Neural progenitor cell (in vitro differentiated cells): ENCODE results near the gene FAM237A. TPM values are rescaled to one million over a fixed set of nuclear protein-coding genes. Genes with fewer than 3 reads are reported as not detected.

Experiments
- DNase-seq: peaks from one replicate; pipeline ENCODE4 v3.0.0-alpha.2; 2016; ENCODE audit warnings: low spot score
- H2AFZ ChIP-seq: fragments of 200-600 bp; sonication (generic); replicated peaks from 2 replicates; pipeline ENCODE4 v1.6.1; 2016; ENCODE audit warnings: antibody characterized with exemption
- H3F3A ChIP-seq: fragments of 200-600 bp; sonication (generic); 2 replicates; pipeline ENCODE4 v1.6.1; 2016; ENCODE audit warnings: antibody characterized with exemption, low read depth
- H3K27ac ChIP-seq: fragments of 200-600 bp; sonication (generic); 2 replicates; pipeline ENCODE4 v1.5.1; 2016; ENCODE audit warnings: mild to moderate bottlenecking
- H3K27me3 ChIP-seq: fragments of 200-600 bp; sonication (generic); 2 replicates; pipeline ENCODE4 v1.6.1; 2016; ENCODE audit warnings: mild to moderate bottlenecking, moderate library complexity
- H3K36me3 ChIP-seq: fragments of 200-600 bp; sonication (generic); 2 replicates; pipeline ENCODE4 v1.5.1; 2016
- H3K4me1 ChIP-seq: fragments of 200-600 bp; sonication (generic); 2 replicates; pipeline ENCODE4 v1.6.1; 2016; ENCODE audit warnings: mixed run types
- H3K4me2 ChIP-seq: fragments of 200-600 bp; sonication (generic); 2 replicates; pipeline ENCODE4 v1.6.1; 2016
- H3K4me3 ChIP-seq: fragments of 200-600 bp; sonication (generic); 2 replicates; pipeline ENCODE4 v1.5.1; 2016
- H3K79me2 ChIP-seq: fragments of 200-600 bp; sonication (generic); 2 replicates; pipeline ENCODE4 v1.6.1; 2016; ENCODE audit warnings: low read depth
- H3K9ac ChIP-seq: fragments of 200-600 bp; sonication (generic); 2 replicates; pipeline ENCODE4 v1.6.1; 2016
- H3K9me3 ChIP-seq: fragments of 200-600 bp; sonication (generic); 2 replicates; pipeline ENCODE4 v1.5.1; 2016; ENCODE audit warnings: low read depth
- H4K20me1 ChIP-seq: fragments of 200-600 bp; sonication (generic); 2 replicates; pipeline ENCODE4 v1.6.1; 2016; ENCODE audit warnings: low read depth
- H3K27ac Mint-ChIP-seq: 3 replicates; pipeline ENCODE4 v1.8.0; 2021; ENCODE audit warnings: mixed read lengths
- H3K27me3 Mint-ChIP-seq: 2 replicates; pipeline ENCODE4 v1.8.0; 2022; ENCODE audit warnings: low read depth, mild to moderate bottlenecking, inconsistent platforms, moderate library complexity, mixed read lengths; ENCODE audit not compliant: insufficient read depth
- H3K36me3 Mint-ChIP-seq: 3 replicates; pipeline ENCODE4 v1.8.0; 2021; ENCODE audit warnings: mixed read lengths
- H3K4me1 Mint-ChIP-seq: 3 replicates; pipeline ENCODE4 v1.8.0; 2021; ENCODE audit warnings: mixed read lengths
- H3K4me3 Mint-ChIP-seq: 3 replicates; pipeline ENCODE4 v1.8.0; 2021; ENCODE audit warnings: mild to moderate bottlenecking, moderate library complexity, mixed read lengths
- H3K9me3 Mint-ChIP-seq: 3 replicates; pipeline ENCODE4 v1.8.0; 2020; ENCODE audit warnings: mixed read lengths
- CTCF ChIP-seq: fragments of 200-600 bp; sonication (generic); IDR thresholded peaks from 2 replicates; pipeline ENCODE4 v1.5.1; 2017; ENCODE audit warnings: antibody characterized with exemption, mild to moderate bottlenecking
- EZH2 ChIP-seq: fragments of 200-600 bp; sonication (generic); IDR thresholded peaks from 2 replicates; pipeline ENCODE4 v1.6.1; 2017; ENCODE audit warnings: antibody characterized with exemption, mild to moderate bottlenecking, moderate library complexity
- EZH2phosphoT487 ChIP-seq: fragments of 200-600 bp; sonication (generic); IDR thresholded peaks from 2 replicates; pipeline ENCODE4 v1.6.1; 2017; ENCODE audit warnings: antibody characterized with exemption
- total RNA-seq: library from RNA; depleted of rRNA; stranded (reverse); fragments of >200 nt; gene quantifications from 2 replicates; pipeline ENCODE4 v1.2.3, GENCODE V29; 2015; ENCODE audit warnings: low replicate concordance

FAM237A gene
- total RNA-seq, 1 donor from 2014 or later: not detected

GRCh38 chr2:206614811-206615210, 27.5 kb upstream of the FAM237A start:
- Histone ChIP-seq H3K27ac (no peak overlapping the region), H3K9me3 (no peaks in the 10 kb centered on the region), H2AFZ (no peak overlapping the region), H4K20me1 (no peaks in the 10 kb centered on the region), H3K4me2 (no peak overlapping the region), H3K36me3 (no peaks in the 10 kb centered on the region), H3K27me3 (no peaks in the 10 kb centered on the region), H3F3A (peaks cover 16% of the 10 kb centered on the region), H3K4me1 (peaks cover 30% of the 10 kb centered on the region), H3K4me3 (no peak overlapping the region), H3K79me2 (no peaks in the 10 kb centered on the region), H3K9ac (no peak overlapping the region)
- TF ChIP-seq EZH2 (no peak), CTCF (no peak), EZH2phosphoT487 (no peak)
- Mint-ChIP-seq H3K36me3 (peaks cover 5% of the 10 kb centered on the region), H3K27ac (no peak overlapping the region), H3K4me1 (peaks cover 27% of the 10 kb centered on the region), H3K27me3 (peaks cover 2% of the 10 kb centered on the region), H3K4me3 (no peak overlapping the region), H3K9me3 (no peaks in the 10 kb centered on the region)
- no peak for DNase-seq

DNA sequence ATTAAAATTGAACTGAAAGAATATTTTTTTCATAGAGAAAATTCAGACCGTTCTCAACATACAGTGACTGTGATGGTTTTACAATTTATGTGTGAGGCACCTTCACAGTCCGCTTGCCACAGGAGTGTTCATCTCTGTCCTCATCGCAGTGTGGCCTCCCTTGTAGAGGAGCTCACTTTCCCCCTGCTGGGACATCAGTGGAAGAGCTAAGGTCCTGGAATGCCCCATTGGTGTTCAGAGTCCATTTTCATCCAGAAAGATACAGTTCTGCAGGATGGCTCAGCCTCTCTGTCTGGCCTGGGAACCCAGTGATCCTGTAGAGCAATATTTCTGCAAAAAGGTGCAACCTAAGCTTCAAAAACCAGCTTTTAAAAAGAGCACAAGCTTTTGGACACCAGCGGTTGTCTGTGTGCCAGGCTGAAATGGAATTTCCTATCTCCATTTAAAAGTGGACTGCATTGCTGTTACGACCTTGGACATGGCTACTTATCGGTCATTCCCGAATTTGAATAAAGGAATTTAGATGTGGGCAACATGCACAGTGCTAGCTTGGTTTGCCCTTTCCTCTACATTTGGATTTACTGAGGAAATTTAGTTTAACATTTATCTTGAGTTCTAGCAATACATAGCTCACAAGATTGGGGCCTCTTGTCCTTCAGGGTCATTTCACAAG, 26.7 kb upstream of the FAM237A start:
- no peak for TF ChIP-seq CTCF
- TF ChIP-seq EZH2: no peak
- TF ChIP-seq EZH2phosphoT487: no peak

DNA sequence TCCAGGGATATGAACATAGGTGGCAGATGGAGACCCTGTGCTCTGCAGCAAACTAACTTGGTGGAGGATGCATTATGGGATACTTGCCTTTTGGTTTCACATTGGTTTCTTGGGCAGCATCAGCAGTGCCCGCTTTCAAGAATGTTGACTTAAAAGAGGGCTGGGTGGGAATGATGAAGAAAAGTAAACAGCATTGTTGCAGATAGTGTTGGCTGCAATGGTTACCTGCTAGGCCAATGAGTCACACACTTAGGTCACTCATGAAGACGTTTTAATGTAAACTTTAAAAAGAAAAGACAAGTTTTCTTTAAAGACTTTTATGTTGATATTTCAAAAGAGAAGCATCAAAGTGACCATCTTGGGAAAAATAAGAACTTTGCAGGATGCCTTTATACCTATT, 26.1 kb upstream of the FAM237A start:
- Histone ChIP-seq H4K20me1 (no peaks in the 10 kb centered on the region), H3K4me2 (no peak overlapping the region), H3K27me3 (no peaks in the 10 kb centered on the region), H3K36me3 (no peaks in the 10 kb centered on the region), H3F3A (peaks cover 13% of the 10 kb centered on the region), H3K27ac (no peak overlapping the region), H3K9me3 (no peaks in the 10 kb centered on the region), H3K4me3 (no peak overlapping the region), H3K79me2 (no peaks in the 10 kb centered on the region), H2AFZ (no peak overlapping the region), H3K4me1 (peaks cover 27% of the 10 kb centered on the region), H3K9ac (no peak overlapping the region)
- Mint-ChIP-seq H3K36me3 (peaks cover 5% of the 10 kb centered on the region), H3K9me3 (no peaks in the 10 kb centered on the region), H3K27me3 (peaks cover 2% of the 10 kb centered on the region), H3K4me3 (no peak overlapping the region), H3K27ac (no peak overlapping the region), H3K4me1 (peaks cover 27% of the 10 kb centered on the region)
- DNase-seq: no peak
- TF ChIP-seq EZH2: no peak
- TF ChIP-seq EZH2phosphoT487: no peak
- TF ChIP-seq CTCF: no peak

More for the DNA sequence above, 26.7 kb upstream of the FAM237A start:
- peaks cover 5% of the 10 kb centered on the region for H3K36me3 Mint-ChIP-seq
- Histone ChIP-seq H3F3A (peaks cover 13% of the 10 kb centered on the region), H3K9me3 (no peaks in the 10 kb centered on the region), H3K4me2 (no peak overlapping the region), H3K4me1 (peaks cover 30% of the 10 kb centered on the region), H4K20me1 (no peaks in the 10 kb centered on the region), H2AFZ (no peak overlapping the region), H3K9ac (no peak overlapping the region), H3K36me3 (no peaks in the 10 kb centered on the region), H3K79me2 (no peaks in the 10 kb centered on the region), H3K27ac (no peak overlapping the region), H3K27me3 (no peaks in the 10 kb centered on the region), H3K4me3 (no peak overlapping the region)
- H3K27me3 Mint-ChIP-seq: peaks cover 2% of the 10 kb centered on the region
- H3K9me3 Mint-ChIP-seq: no peaks in the 10 kb centered on the region
- no peak overlapping the region for H3K27ac Mint-ChIP-seq
- peaks cover 27% of the 10 kb centered on the region for H3K4me1 Mint-ChIP-seq
- DNase-seq: no peak
- no peak overlapping the region for H3K4me3 Mint-ChIP-seq
